G401.6 (cell line): ENCODE data around the gene STAT1.

ENCODE experiments used
- FAIRE-seq: peaks from 2 replicates; lab custom pipeline; 2012; peaks lifted over from hg19 to GRCh38; lab: Jason Lieb, UNC

STAT1 gene

GRCh38 chr2:191013932-191014652 lies at the start of gene STAT1:
STAT1 (minus strand) TSS chr2:191014171; CDS start chr2:191010003, 4,168 bp downstream.
- FAIRE-seq = peak; percentile 57

GRCh38 chr2:191063584-191063983 lies 49.6 kb upstream of the STAT1 start:
- no peak for FAIRE-seq

- no peak for FAIRE-seq
Measured at GRCh38 chr2:191061381-191061980, 47.5 kb upstream of the STAT1 start.

GRCh38 chr2:191059308-191059707 lies 45.3 kb upstream of the STAT1 start:
- FAIRE-seq = no peak

GRCh38 chr2:191056228-191056627 lies 42.3 kb upstream of the STAT1 start:
- FAIRE-seq = no peak

- no peak for FAIRE-seq
Measured at GRCh38 chr2:191053256-191053655, 39.3 kb upstream of the STAT1 start.

GRCh38 chr2:191051825-191052778 lies 38.1 kb upstream of the STAT1 start:
- FAIRE-seq = peak; percentile 89

GRCh38 chr2:191051177-191051576 lies 37.2 kb upstream of the STAT1 start:
- no peak for FAIRE-seq

- FAIRE-seq = no peak
Measured at GRCh38 chr2:191050640-191050987, 36.6 kb upstream of the STAT1 start.

GRCh38 chr2:191049728-191050639 lies 36.0 kb upstream of the STAT1 start:
- no peak for FAIRE-seq

- no peak for FAIRE-seq
Measured at GRCh38 chr2:191048073-191048472, 34.1 kb upstream of the STAT1 start.

- FAIRE-seq = no peak
Measured at GRCh38 chr2:191045141-191045540, 31.2 kb upstream of the STAT1 start.

- FAIRE-seq = no peak
Measured at GRCh38 chr2:191043438-191043837, 29.5 kb upstream of the STAT1 start.

- FAIRE-seq = no peak
Measured at GRCh38 chr2:191041418-191042161, 27.6 kb upstream of the STAT1 start.

- FAIRE-seq = no peak
Measured at GRCh38 chr2:191039616-191040015, 25.6 kb upstream of the STAT1 start.

GRCh38 chr2:191038741-191039140 lies 24.8 kb upstream of the STAT1 start:
- no peak for FAIRE-seq

GRCh38 chr2:191038241-191038725 lies 24.3 kb upstream of the STAT1 start:
- FAIRE-seq = no peak

GRCh38 chr2:191037351-191037750 lies 23.4 kb upstream of the STAT1 start:
- no peak for FAIRE-seq

GRCh38 chr2:191036363-191036762 lies 22.4 kb upstream of the STAT1 start:
- FAIRE-seq = no peak

GRCh38 chr2:191032588-191033429 lies 18.8 kb upstream of the STAT1 start:
- no peak for FAIRE-seq
